Measurements from ENCODE around the gene TAF6.
A peak's percentile ranks its signal among the peaks of the same experiment; 100 is the strongest.

Gene TAF6

GRCh38 chr7:100119072-100119969 is at the start of gene TAF6, which contains the start of gene CNPY4:
Gene TAF6 (minus strand): TSS chr7:100119358. CDS start chr7:100114209, 5,149 bp downstream.
Gene CNPY4 (plus strand): TSS chr7:100119634. CDS start chr7:100119745, 111 bp downstream.
- TF ChIP-seq CTCF (conservative IDR thresholded peaks at IDR 0.05; ENCODE audit: low read depth) = no peak

GRCh38 chr7:100167912-100168323 is 48.8 kb upstream of the TAF6 start:
- CTCF ChIA-PET = interaction anchor here (0.5 kb wide), 1 partner anchor 11 kb away, joined by 5 read pairs; no protein-coding TSS in a partner anchor
- peak overlapping the region; percentile 86 for H3K27ac ChIP-seq
- POLR2A ChIA-PET (ENCODE audit: low non-redundant PET) = interaction anchor here (1.2 kb wide), 1 partner anchor 37 kb away, joined by 3 read pairs; no protein-coding TSS in a partner anchor

More at GRCh38 chr7:100119072-100119969, at the start of gene TAF6, which contains the start of gene CNPY4:
- peak within 1 kb of the TSS; percentile 88 for H3K27ac ChIP-seq
- DNase-seq (ENCODE audit: low spot score) = peak; percentile 99
- ChIA-PET CTCF (no interaction called here), POLR2A (ENCODE audit: low non-redundant PET) (interaction anchor here (0.9 kb wide), 1 partner anchor 18 kb away, joined by 3 read pairs; the partner anchor contains the start of genes AP4M1 and MCM7)

GRCh38 chr7:100166970-100167911 is 48.1 kb upstream of the TAF6 start:
- ChIA-PET POLR2A (ENCODE audit: low non-redundant PET) (interaction anchor here (1.2 kb wide), 1 partner anchor 37 kb away, joined by 3 read pairs; no protein-coding TSS in a partner anchor), CTCF (interaction anchor here (0.6 to 0.7 kb wide), 2 partner anchors 52 to 312 kb away, joined by 3 read pairs; partner anchors contain the start of genes PVRIG and TSC22D4)
- TF ChIP-seq CTCF (conservative IDR thresholded peaks at IDR 0.05; ENCODE audit: low read depth) = no peak
- peak overlapping the region; percentile 86 for H3K27ac ChIP-seq
- DNase-seq (ENCODE audit: low spot score) = no peak

More at GRCh38 chr7:100167912-100168323, 48.8 kb upstream of the TAF6 start:
- DNase-seq (ENCODE audit: low spot score) = no peak
- no peak for TF ChIP-seq CTCF (conservative IDR thresholded peaks at IDR 0.05; ENCODE audit: low read depth)

- no peak for DNase-seq (ENCODE audit: low spot score)
- peak overlapping the region; percentile 86 for H3K27ac ChIP-seq
- POLR2A ChIA-PET (ENCODE audit: low non-redundant PET) = no interaction called here
- CTCF ChIA-PET = interaction anchor here (0.6 to 0.7 kb wide), 2 partner anchors 53 to 313 kb away, joined by 3 read pairs; partner anchors contain the start of genes PVRIG and TSC22D4
- no peak for TF ChIP-seq CTCF (conservative IDR thresholded peaks at IDR 0.05; ENCODE audit: low read depth)
These were observed 47.3 kb upstream of the TAF6 start for GRCh38 chr7:100166317-100166940.

GRCh38 chr7:100163871-100164270 is 44.7 kb upstream of the TAF6 start:
- ChIA-PET CTCF (interaction anchor here (0.7 to 1.0 kb wide), 2 partner anchors 30 to 31 kb away, joined by 3 to 6 read pairs; no protein-coding TSS in a partner anchor), POLR2A (ENCODE audit: low non-redundant PET) (no interaction called here)
- H3K27ac ChIP-seq = peak overlapping the region; percentile 93
- DNase-seq (ENCODE audit: low spot score) = no peak
- TF ChIP-seq CTCF (conservative IDR thresholded peaks at IDR 0.05; ENCODE audit: low read depth) = no peak

All from RWPE1 (cell line).